Measurements from ENCODE around the gene TESK2. TPM values are rescaled to one million over a fixed set of nuclear protein-coding genes. Genes with fewer than 3 reads are reported as not detected.

TESK2 gene
- total RNA-seq, 1 experiment from 2014 or later, result 13.8 TPM

- POLR2A ChIA-PET (ENCODE audit: unreplicated experiment), result no interaction called here
- Histone ChIP-seq H3K79me2 (ENCODE audit: low read depth) (no peaks in the 10 kb centered on the region), H3K4me3 (no peak overlapping the region), H3K36me3 (ENCODE audit: low read depth) (no peaks in the 10 kb centered on the region), H3K4me2 (no peak overlapping the region), H4K20me1 (ENCODE audit: insufficient read depth) (no peaks in the 10 kb centered on the region), H2AFZ (no peak overlapping the region), H3K27me3 (ENCODE audit: insufficient read depth, low read depth) (no peaks in the 10 kb centered on the region), H3K9me2 (ENCODE audit: insufficient read depth) (no peaks in the 10 kb centered on the region), H3F3A (ENCODE audit: insufficient read depth, low read depth) (no peaks in the 10 kb centered on the region; the same call in 1 of the 2 replicates), H3K27ac (no peak overlapping the region), H3K4me1 (replicated peaks; ENCODE audit: insufficient read depth) (no peaks in the 10 kb centered on the region), H3K9me3 (ENCODE audit: insufficient read depth, low read depth) (no peaks in the 10 kb centered on the region)
- CTCF ChIA-PET, result no interaction called here
- BruUV-seq (replicated peaks), result no TSS peak
- TF ChIP-seq EZH2 (IDR thresholded peaks at IDR 0.05; ENCODE audit: low read depth), result no peak
- TF ChIP-seq CTCF (conservative IDR thresholded peaks at IDR 0.05), result no peak
- no peak for DNase-seq
- intact Hi-C loops (cut with micrococcal nuclease; ENCODE audit: unreplicated experiment), result no loop called here
These were observed 176.7 kb downstream of the TESK2 start for GRCh38 chr1:45314266-45314665.

- intact Hi-C loops (cut with micrococcal nuclease; ENCODE audit: unreplicated experiment), result no loop called here
- CTCF ChIA-PET, result interaction anchor here (0.6 kb wide), 1 partner anchor 179 kb away, joined by 13 read pairs; no protein-coding TSS in a partner anchor
- H3K4me1 ChIP-seq (replicated peaks; ENCODE audit: insufficient read depth), result peaks cover 10% of the 10 kb centered on the region
- H3K27me3 ChIP-seq (ENCODE audit: insufficient read depth, low read depth), result no peaks in the 10 kb centered on the region
- H3K4me2 ChIP-seq, result no peak overlapping the region
- peaks cover 12% of the 10 kb centered on the region; the same call in 1 of the 2 replicates for H3F3A ChIP-seq (ENCODE audit: insufficient read depth, low read depth)
- H4K20me1 ChIP-seq (ENCODE audit: insufficient read depth), result no peaks in the 10 kb centered on the region
- no peak overlapping the region for H3K4me3 ChIP-seq
- BruUV-seq (replicated peaks), result no TSS peak
- no peaks in the 10 kb centered on the region for H3K79me2 ChIP-seq (ENCODE audit: low read depth)
- no peak for DNase-seq
- H3K9me2 ChIP-seq (ENCODE audit: insufficient read depth), result no peaks in the 10 kb centered on the region
- POLR2A ChIA-PET (ENCODE audit: unreplicated experiment), result no interaction called here
- H2AFZ ChIP-seq, result no peak overlapping the region
- TF ChIP-seq EZH2 (IDR thresholded peaks at IDR 0.05; ENCODE audit: low read depth) (no peak), CTCF (conservative IDR thresholded peaks at IDR 0.05) (no peak)
- H3K27ac ChIP-seq, result no peak overlapping the region
- no peaks in the 10 kb centered on the region for H3K9me3 ChIP-seq (ENCODE audit: insufficient read depth, low read depth)
- no peaks in the 10 kb centered on the region for H3K36me3 ChIP-seq (ENCODE audit: low read depth)
These were observed 184.1 kb downstream of the TESK2 start for GRCh38 chr1:45306905-45307304.

GRCh38 chr1:45306319-45306718, 184.6 kb downstream of the TESK2 start:
- DNase-seq, result no peak
- H3K4me2 ChIP-seq, result no peak overlapping the region
- H3K27me3 ChIP-seq (ENCODE audit: insufficient read depth, low read depth), result no peaks in the 10 kb centered on the region
- POLR2A ChIA-PET (ENCODE audit: unreplicated experiment), result no interaction called here
- no peaks in the 10 kb centered on the region for H3K9me2 ChIP-seq (ENCODE audit: insufficient read depth)
- no peaks in the 10 kb centered on the region for H3K36me3 ChIP-seq (ENCODE audit: low read depth)
- BruUV-seq (replicated peaks), result no TSS peak
- H2AFZ ChIP-seq, result no peak overlapping the region
- no peaks in the 10 kb centered on the region for H3K9me3 ChIP-seq (ENCODE audit: insufficient read depth, low read depth)
- no peak overlapping the region for H3K27ac ChIP-seq
- peaks cover 17% of the 10 kb centered on the region; the same call in 1 of the 2 replicates for H3F3A ChIP-seq (ENCODE audit: insufficient read depth, low read depth)
- no peak overlapping the region for H3K4me3 ChIP-seq
- CTCF ChIA-PET, result interaction anchor here (0.6 to 0.7 kb wide), 2 partner anchors 180 to 186 kb away, joined by 3 to 13 read pairs; no protein-coding TSS in a partner anchor
- peaks cover 10% of the 10 kb centered on the region for H3K4me1 ChIP-seq (replicated peaks; ENCODE audit: insufficient read depth)
- no peaks in the 10 kb centered on the region for H3K79me2 ChIP-seq (ENCODE audit: low read depth)
- intact Hi-C loops (cut with micrococcal nuclease; ENCODE audit: unreplicated experiment), result no loop called here
- no peaks in the 10 kb centered on the region for H4K20me1 ChIP-seq (ENCODE audit: insufficient read depth)
- TF ChIP-seq CTCF (conservative IDR thresholded peaks at IDR 0.05), result no peak
- no peak for TF ChIP-seq EZH2 (IDR thresholded peaks at IDR 0.05; ENCODE audit: low read depth)

Data from PC-9 (cell line).